Neural cell (in vitro differentiated cells): Measurements from ENCODE around the gene RERE. TPM values are rescaled to one million over a fixed set of nuclear protein-coding genes. Genes with fewer than 3 reads are reported as not detected.

Experiments used
- H2AFZ ChIP-seq: fragments of 200-600, 300-800 bp; sonication (generic), shearing (Covaris generic); 2 replicates; pipeline ENCODE4 v1.6.0; 2014; ENCODE audit warnings: low read depth, mild to moderate bottlenecking, antibody characterized with exemption, low read length, moderate library complexity
- H3F3A ChIP-seq: fragments of 200-600 bp; shearing (Covaris generic); 2 replicates; pipeline ENCODE4 v1.6.1; 2016; ENCODE audit warnings: mild to moderate bottlenecking, moderate library complexity, mixed read lengths, antibody characterized with exemption, low read length; ENCODE audit not compliant: insufficient read depth, poor library complexity, severe bottlenecking
- H3K27ac ChIP-seq: fragments of 200-600, 300-800 bp; sonication (generic), shearing (Covaris generic); 2 replicates; pipeline ENCODE4 v1.5.1; 2014; ENCODE audit warnings: mild to moderate bottlenecking, low read length, moderate library complexity
- H3K27me3 ChIP-seq: fragments of 300-800, 200-600 bp; sonication (generic), shearing (Covaris generic); 2 replicates; pipeline ENCODE4 v1.6.0; 2014; ENCODE audit warnings: mild to moderate bottlenecking, low read depth, low read length, moderate library complexity; ENCODE audit not compliant: insufficient read depth
- H3K36me3 ChIP-seq: fragments of 300-800, 200-600 bp; sonication (generic), shearing (Covaris generic); 2 replicates; pipeline ENCODE4 v1.5.1; 2014; ENCODE audit warnings: mild to moderate bottlenecking, antibody characterized with exemption, low read length, moderate library complexity; ENCODE audit not compliant: insufficient read depth
- H3K4me2 ChIP-seq: fragments of 300-800, 200-600 bp; sonication (generic), shearing (Covaris generic); 2 replicates; pipeline ENCODE4 v1.6.0; 2014; ENCODE audit warnings: mild to moderate bottlenecking, low read length
- H3K4me3 ChIP-seq: fragments of 300-800, 200-600 bp; sonication (generic), shearing (Covaris generic); 2 replicates; pipeline ENCODE4 v1.5.1; 2014; ENCODE audit warnings: mild to moderate bottlenecking, low read length, moderate library complexity
- H3K79me2 ChIP-seq: fragments of 200-600 bp; shearing (Covaris generic); replicated peaks from 2 replicates; pipeline ENCODE4 v1.6.0; 2014; ENCODE audit warnings: mild to moderate bottlenecking, low read length, moderate library complexity; ENCODE audit not compliant: insufficient read depth
- H3K9ac ChIP-seq: fragments of 300-800, 200-600 bp; sonication (generic), shearing (Covaris generic); 2 replicates; pipeline ENCODE4 v1.6.1; 2016; ENCODE audit warnings: mild to moderate bottlenecking, low read length, mixed read lengths
- H3K9me2 ChIP-seq: fragments of 200-600 bp; shearing (Covaris generic); 2 replicates; pipeline ENCODE4 v1.6.1; 2016; ENCODE audit warnings: mild to moderate bottlenecking, low read length, mixed read lengths; ENCODE audit not compliant: insufficient read depth
- H3K9me3 ChIP-seq: fragments of 200-600, 300-800 bp; sonication (generic), shearing (Covaris generic); 2 replicates; pipeline ENCODE4 v1.6.1; 2016; ENCODE audit warnings: mild to moderate bottlenecking, mixed run types, low read length, moderate library complexity, mixed read lengths
- H4K20me1 ChIP-seq: fragments of 200-600 bp; shearing (Covaris generic); 2 replicates; pipeline ENCODE4 v1.6.1; 2016; ENCODE audit warnings: mild to moderate bottlenecking, mixed run types; ENCODE audit not compliant: insufficient read depth
- CTCF ChIP-seq: fragments of 450-650 bp; IDR thresholded peaks from 2 replicates; pipeline ENCODE4 v1.5.1; 2014; ENCODE audit warnings: antibody characterized with exemption, mild to moderate bottlenecking, moderate library complexity; ENCODE audit not compliant: poor library complexity, severe bottlenecking
- EP300 ChIP-seq: fragments of 450-650 bp; conservative IDR thresholded peaks from 2 replicates; pipeline ENCODE4 v1.6.1; 2014; ENCODE audit warnings: antibody characterized with exemption, mild to moderate bottlenecking, moderate library complexity; ENCODE audit not compliant: poor library complexity, severe bottlenecking
- EZH2 ChIP-seq: fragments of 200-600, 300-800 bp; shearing (Covaris generic), sonication (generic); IDR thresholded peaks from 2 replicates; pipeline ENCODE4 v1.6.1; 2014; ENCODE audit warnings: antibody characterized with exemption, low read length, borderline replicate concordance, mild to moderate bottlenecking; ENCODE audit not compliant: insufficient read depth, poor library complexity, severe bottlenecking
- MXI1 ChIP-seq: fragments of 450-650 bp; conservative IDR thresholded peaks from 2 replicates; pipeline ENCODE4 v1.6.1; 2014; ENCODE audit warnings: antibody characterized with exemption, mild to moderate bottlenecking; ENCODE audit not compliant: poor library complexity, severe bottlenecking
- POLR2AphosphoS5 ChIP-seq: IDR thresholded peaks from 2 replicates; pipeline ENCODE4 v1.6.1; 2012
- RAD21 ChIP-seq: fragments of 450-650 bp; conservative IDR thresholded peaks from 2 replicates; pipeline ENCODE4 v1.6.1; 2014; ENCODE audit warnings: antibody characterized with exemption, mild to moderate bottlenecking, moderate library complexity
- SMC3 ChIP-seq: fragments of 450-650 bp; conservative IDR thresholded peaks from 2 replicates; pipeline ENCODE4 v1.6.1; 2014; ENCODE audit warnings: antibody characterized with exemption, mild to moderate bottlenecking, moderate library complexity; ENCODE audit not compliant: poor library complexity
- TAF1 ChIP-seq: IDR thresholded peaks from 2 replicates; pipeline ENCODE4 v1.6.1; 2012; ENCODE audit warnings: low read depth
- polyA plus RNA-seq: library from polyadenylated mRNA; depleted of rRNA; stranded (reverse); fragments of >200 nt; gene quantifications from 2 replicates; pipeline ENCODE4 v1.2.3, GENCODE V29; 2014
- TF ChIP-seq, protein P1 (sequence below): IDR thresholded peaks from 2 replicates; pipeline ENCODE4 v1.6.1; 2012; ENCODE audit warnings: borderline replicate concordance

RERE gene
- polyA plus RNA-seq, 1 donor from 2014 or later = 21.0 TPM

DNA sequence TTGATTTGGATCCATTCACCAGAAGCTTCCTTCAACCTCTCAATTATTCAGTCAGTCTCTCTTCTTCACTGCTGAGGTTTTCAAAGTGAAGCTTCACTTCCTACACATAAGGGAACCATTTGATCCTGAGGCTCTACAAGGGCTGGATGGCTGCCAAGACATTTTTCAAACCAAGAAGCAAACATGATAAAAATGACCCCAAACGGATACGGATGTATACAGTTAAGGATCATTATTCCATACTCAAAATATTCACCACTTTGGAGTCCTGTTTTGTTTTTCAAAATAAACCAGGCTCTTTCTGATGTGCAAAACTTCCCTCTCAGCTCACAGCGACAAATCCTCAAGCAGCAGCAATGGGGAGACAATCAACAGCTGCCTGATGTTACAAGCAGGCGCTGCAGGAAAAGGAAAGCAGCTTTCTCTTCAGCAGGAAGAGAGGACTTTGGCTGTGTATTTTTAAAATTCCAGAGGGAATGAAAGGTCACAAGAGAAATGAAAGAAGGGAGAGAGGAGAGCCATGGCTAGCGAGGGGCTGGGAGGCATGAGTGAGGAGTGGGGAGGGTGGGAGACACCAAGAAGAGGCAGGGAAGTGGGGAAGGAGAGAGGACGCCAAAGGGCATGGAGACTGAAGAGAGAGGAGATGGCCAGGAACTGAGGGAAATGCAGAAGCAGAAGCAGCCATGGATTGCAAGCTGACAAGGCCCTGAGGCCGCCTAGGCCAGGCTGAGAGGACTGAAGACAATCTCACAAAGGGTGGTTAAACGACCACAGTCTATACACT is 354.1 kb downstream of the RERE start:
- H3K9me2 ChIP-seq = no peaks in the 10 kb centered on the region
- no peaks in the 10 kb centered on the region for H3K36me3 ChIP-seq
- H3K79me2 ChIP-seq = peaks cover 21% of the 10 kb centered on the region
- no peaks in the 10 kb centered on the region for H3K9me3 ChIP-seq
- no peaks in the 10 kb centered on the region for H4K20me1 ChIP-seq
- TF ChIP-seq RAD21 (no peak), EZH2 (no peak), CTCF (no peak)
- no peaks in the 10 kb centered on the region for H3K27me3 ChIP-seq
- peaks cover 6% of the 10 kb centered on the region for H3F3A ChIP-seq
- no peak overlapping the region for H3K9ac ChIP-seq
- H3K4me3 ChIP-seq = no peak overlapping the region
- no peak overlapping the region for H2AFZ ChIP-seq
- H3K4me2 ChIP-seq = no peak overlapping the region
- H3K27ac ChIP-seq = no peak overlapping the region

GRCh38 chr1:8462371-8462892 is 355.0 kb downstream of the RERE start:
- no peaks in the 10 kb centered on the region for H3K36me3 ChIP-seq
- H4K20me1 ChIP-seq = no peaks in the 10 kb centered on the region
- TF ChIP-seq TAF1 (no peak), MXI1 (no peak)
- TF ChIP-seq, protein P1, sequence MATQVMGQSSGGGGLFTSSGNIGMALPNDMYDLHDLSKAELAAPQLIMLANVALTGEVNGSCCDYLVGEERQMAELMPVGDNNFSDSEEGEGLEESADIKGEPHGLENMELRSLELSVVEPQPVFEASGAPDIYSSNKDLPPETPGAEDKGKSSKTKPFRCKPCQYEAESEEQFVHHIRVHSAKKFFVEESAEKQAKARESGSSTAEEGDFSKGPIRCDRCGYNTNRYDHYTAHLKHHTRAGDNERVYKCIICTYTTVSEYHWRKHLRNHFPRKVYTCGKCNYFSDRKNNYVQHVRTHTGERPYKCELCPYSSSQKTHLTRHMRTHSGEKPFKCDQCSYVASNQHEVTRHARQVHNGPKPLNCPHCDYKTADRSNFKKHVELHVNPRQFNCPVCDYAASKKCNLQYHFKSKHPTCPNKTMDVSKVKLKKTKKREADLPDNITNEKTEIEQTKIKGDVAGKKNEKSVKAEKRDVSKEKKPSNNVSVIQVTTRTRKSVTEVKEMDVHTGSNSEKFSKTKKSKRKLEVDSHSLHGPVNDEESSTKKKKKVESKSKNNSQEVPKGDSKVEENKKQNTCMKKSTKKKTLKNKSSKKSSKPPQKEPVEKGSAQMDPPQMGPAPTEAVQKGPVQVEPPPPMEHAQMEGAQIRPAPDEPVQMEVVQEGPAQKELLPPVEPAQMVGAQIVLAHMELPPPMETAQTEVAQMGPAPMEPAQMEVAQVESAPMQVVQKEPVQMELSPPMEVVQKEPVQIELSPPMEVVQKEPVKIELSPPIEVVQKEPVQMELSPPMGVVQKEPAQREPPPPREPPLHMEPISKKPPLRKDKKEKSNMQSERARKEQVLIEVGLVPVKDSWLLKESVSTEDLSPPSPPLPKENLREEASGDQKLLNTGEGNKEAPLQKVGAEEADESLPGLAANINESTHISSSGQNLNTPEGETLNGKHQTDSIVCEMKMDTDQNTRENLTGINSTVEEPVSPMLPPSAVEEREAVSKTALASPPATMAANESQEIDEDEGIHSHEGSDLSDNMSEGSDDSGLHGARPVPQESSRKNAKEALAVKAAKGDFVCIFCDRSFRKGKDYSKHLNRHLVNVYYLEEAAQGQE = no peak
- H3K4me2 ChIP-seq = no peak overlapping the region
- no peaks in the 10 kb centered on the region for H3K9me3 ChIP-seq
- H3K27me3 ChIP-seq = no peaks in the 10 kb centered on the region
- no peak overlapping the region for H3K9ac ChIP-seq
- peaks cover 21% of the 10 kb centered on the region for H3K79me2 ChIP-seq
- H3F3A ChIP-seq = peaks cover 6% of the 10 kb centered on the region
- H3K27ac ChIP-seq = no peak overlapping the region
- H3K4me3 ChIP-seq = no peak overlapping the region
- H2AFZ ChIP-seq = no peak overlapping the region
- H3K9me2 ChIP-seq = no peaks in the 10 kb centered on the region

DNA sequence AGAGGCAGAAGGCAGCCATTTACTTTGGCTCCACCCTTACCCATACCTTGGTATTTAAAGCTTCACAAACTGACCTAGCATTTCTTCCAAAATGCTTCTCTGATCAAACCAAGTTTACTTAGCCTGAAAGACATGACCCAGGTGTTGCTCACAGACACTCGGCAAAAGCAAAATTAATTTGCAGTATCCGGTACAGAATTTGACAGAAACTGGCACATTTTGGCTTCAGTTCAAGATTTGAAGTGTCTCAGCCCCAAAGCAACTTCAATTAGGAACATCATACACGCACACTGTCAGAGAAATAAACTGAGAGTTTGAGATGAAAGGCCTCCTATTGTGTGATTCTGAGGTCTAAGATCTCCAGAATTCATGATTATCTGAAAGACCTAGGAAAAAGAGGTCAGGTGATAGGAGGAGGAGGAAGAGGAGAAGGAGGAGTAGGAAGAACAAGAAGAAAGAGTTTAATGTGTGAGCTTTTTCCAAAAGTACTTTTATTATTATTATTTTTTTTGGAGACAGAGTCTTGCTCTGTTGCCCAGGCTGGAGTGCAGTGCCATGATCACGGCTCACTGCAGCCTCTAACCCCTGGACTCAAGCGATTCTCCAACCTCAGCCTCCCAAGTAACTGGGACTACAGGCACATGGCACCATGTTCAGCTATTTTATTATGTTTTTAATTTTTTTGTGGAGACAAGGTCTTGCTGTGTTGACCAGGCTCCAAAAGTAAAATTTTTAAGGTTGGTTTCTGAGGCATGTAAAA is 355.9 kb downstream of the RERE start:
- peaks cover 6% of the 10 kb centered on the region for H3F3A ChIP-seq
- no peak overlapping the region for H3K9ac ChIP-seq
- no peak overlapping the region for H3K27ac ChIP-seq
- no peaks in the 10 kb centered on the region for H3K9me2 ChIP-seq
- H3K36me3 ChIP-seq = no peaks in the 10 kb centered on the region
- H4K20me1 ChIP-seq = no peaks in the 10 kb centered on the region
- no peaks in the 10 kb centered on the region for H3K9me3 ChIP-seq
- H3K4me2 ChIP-seq = no peak overlapping the region
- H3K27me3 ChIP-seq = no peaks in the 10 kb centered on the region
- H3K79me2 ChIP-seq = peaks cover 21% of the 10 kb centered on the region
- H2AFZ ChIP-seq = no peak overlapping the region
- no peak overlapping the region for H3K4me3 ChIP-seq
- TF ChIP-seq EZH2 (no peak), RAD21 (no peak), EP300 (no peak), POLR2AphosphoS5 (no peak), SMC3 (no peak), MXI1 (no peak), TAF1 (no peak)
- TF ChIP-seq, protein P1 = no peak
